22Rv1 (cell line): Measurements from ENCODE around the gene SEC22C.

Source experiments
- ZFX ChIP-seq: fragments of 450-650 bp; IDR thresholded peaks from 2 replicates; pipeline ENCODE4 v1.6.1; 2017; ENCODE audit warnings: antibody characterized with exemption, borderline replicate concordance
- TF ChIP-seq, protein P1 (sequence below): fragments of 450-650 bp; IDR thresholded peaks from 2 replicates; pipeline ENCODE4 v1.5.1; 2017; ENCODE audit warnings: mild to moderate bottlenecking

DNA sequence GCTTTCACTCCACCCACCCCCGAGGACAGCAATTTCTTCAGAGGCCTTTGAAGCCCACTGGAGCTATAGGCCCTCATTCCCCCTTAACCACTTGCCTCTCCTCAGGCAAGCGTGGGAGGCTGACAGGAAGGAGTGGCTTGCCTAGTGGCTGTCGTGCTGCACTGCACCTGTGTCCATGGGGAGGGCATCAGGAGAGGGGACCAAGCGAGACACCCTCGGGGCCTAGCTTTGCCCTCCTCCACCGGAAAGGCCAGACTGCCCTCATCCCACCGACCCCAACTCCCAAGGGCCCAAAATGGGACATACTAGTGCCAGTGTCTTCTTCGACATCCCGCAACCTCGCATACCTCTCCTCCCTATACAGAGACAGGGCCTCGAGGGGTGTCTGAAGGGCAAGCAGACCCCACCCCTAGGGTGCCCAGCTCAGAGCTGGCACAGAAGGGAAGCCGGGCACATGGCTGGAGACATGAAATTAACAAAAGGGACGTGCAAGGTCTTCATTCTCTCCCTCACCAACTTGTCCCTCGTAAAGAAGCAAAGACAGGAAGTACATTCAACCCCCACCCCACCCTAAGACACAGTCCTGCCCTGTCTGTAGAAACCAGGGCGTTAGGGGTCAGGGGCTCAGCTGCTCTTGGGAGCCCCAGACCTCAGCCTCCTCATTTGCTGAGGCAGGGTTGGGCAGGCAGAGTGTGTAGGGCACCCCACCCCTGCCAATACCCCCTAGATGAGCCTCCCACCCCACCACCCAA, 55.0 kb downstream of the SEC22C start:
- TF ChIP-seq, protein P1, sequence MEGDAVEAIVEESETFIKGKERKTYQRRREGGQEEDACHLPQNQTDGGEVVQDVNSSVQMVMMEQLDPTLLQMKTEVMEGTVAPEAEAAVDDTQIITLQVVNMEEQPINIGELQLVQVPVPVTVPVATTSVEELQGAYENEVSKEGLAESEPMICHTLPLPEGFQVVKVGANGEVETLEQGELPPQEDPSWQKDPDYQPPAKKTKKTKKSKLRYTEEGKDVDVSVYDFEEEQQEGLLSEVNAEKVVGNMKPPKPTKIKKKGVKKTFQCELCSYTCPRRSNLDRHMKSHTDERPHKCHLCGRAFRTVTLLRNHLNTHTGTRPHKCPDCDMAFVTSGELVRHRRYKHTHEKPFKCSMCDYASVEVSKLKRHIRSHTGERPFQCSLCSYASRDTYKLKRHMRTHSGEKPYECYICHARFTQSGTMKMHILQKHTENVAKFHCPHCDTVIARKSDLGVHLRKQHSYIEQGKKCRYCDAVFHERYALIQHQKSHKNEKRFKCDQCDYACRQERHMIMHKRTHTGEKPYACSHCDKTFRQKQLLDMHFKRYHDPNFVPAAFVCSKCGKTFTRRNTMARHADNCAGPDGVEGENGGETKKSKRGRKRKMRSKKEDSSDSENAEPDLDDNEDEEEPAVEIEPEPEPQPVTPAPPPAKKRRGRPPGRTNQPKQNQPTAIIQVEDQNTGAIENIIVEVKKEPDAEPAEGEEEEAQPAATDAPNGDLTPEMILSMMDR, result no peak
- no peak for TF ChIP-seq ZFX
